ENCODE results near the gene RCSD1.

The RCSD1 gene

GRCh38 chr1:167665469-167665868 lies 35.4 kb downstream of the RCSD1 start:
- DNase-seq (ENCODE audit: low read depth) = no peak
- TF ChIP-seq CTCF (IDR thresholded peaks at IDR 0.05; ENCODE audit: control insufficient read depth, extremely low read depth, insufficient read depth) = no peak

GRCh38 chr1:167666416-167666815 lies 36.4 kb downstream of the RCSD1 start:
- DNase-seq (ENCODE audit: low read depth) = no peak
- TF ChIP-seq CTCF (IDR thresholded peaks at IDR 0.05; ENCODE audit: control insufficient read depth, extremely low read depth, insufficient read depth) = no peak
- H3K4me3 ChIP-seq (ENCODE audit: low read depth, low read length) = no peak overlapping the region

More at GRCh38 chr1:167665469-167665868, 35.4 kb downstream of the RCSD1 start:
- H3K4me3 ChIP-seq (ENCODE audit: low read depth, low read length) = no peak overlapping the region

GRCh38 chr1:167667536-167667935 lies 37.5 kb downstream of the RCSD1 start:
- TF ChIP-seq CTCF (IDR thresholded peaks at IDR 0.05; ENCODE audit: control insufficient read depth, extremely low read depth, insufficient read depth) = no peak
- DNase-seq (ENCODE audit: low read depth) = no peak
- H3K4me3 ChIP-seq (ENCODE audit: low read depth, low read length) = no peak overlapping the region

GRCh38 chr1:167668108-167668507 lies 38.1 kb downstream of the RCSD1 start:
- no peak for DNase-seq (ENCODE audit: low read depth)
- no peak overlapping the region for H3K4me3 ChIP-seq (ENCODE audit: low read depth, low read length)
- TF ChIP-seq CTCF (IDR thresholded peaks at IDR 0.05; ENCODE audit: control insufficient read depth, extremely low read depth, insufficient read depth) = no peak

GRCh38 chr1:167669209-167670124 lies 39.4 kb downstream of the RCSD1 start:
- no peak for DNase-seq (ENCODE audit: low read depth)
- no peak for TF ChIP-seq CTCF (IDR thresholded peaks at IDR 0.05; ENCODE audit: control insufficient read depth, extremely low read depth, insufficient read depth)

GRCh38 chr1:167670563-167670962 lies 40.5 kb downstream of the RCSD1 start:
- no peak for DNase-seq (ENCODE audit: low read depth)
- no peak for TF ChIP-seq CTCF (IDR thresholded peaks at IDR 0.05; ENCODE audit: control insufficient read depth, extremely low read depth, insufficient read depth)
- H3K4me3 ChIP-seq (ENCODE audit: low read depth, low read length) = no peak overlapping the region

More at GRCh38 chr1:167669209-167670124, 39.4 kb downstream of the RCSD1 start:
- no peak overlapping the region for H3K4me3 ChIP-seq (ENCODE audit: low read depth, low read length)

Data from LNCaP clone FGC (cell line).